Stimulated activated CD4-positive, alpha-beta T cell treated with anti-CD3 and anti-CD28 coated beads, Interleukin-12 subunit alpha, Interleukin-12 subunit beta, amount 100 ng/mL, for 48 hours (primary cell): ENCODE data around the gene SLC35F4.

Source experiments
- DNase-seq, 3 donors: peaks; one replicate each; pipeline ENCODE4 v3.0.0-alpha.2; 2020; ENCODE audit warnings: low read depth in 2 of 3, low spot score in 1 of 3

SLC35F4 gene

GRCh38 chr14:57547131-57547530 is 318.8 kb downstream of the SLC35F4 start:
- DNase-seq, result no peak

- peak in 1 of 3 donors; percentile 20 for DNase-seq
Observed at GRCh38 chr14:57533214-57533613, 332.7 kb downstream of the SLC35F4 start.

- DNase-seq, result no peak
Observed at GRCh38 chr14:57530571-57530970, 335.3 kb downstream of the SLC35F4 start.

- DNase-seq, result no peak
Observed at GRCh38 chr14:57526942-57527341, 338.9 kb downstream of the SLC35F4 start.

DNA sequence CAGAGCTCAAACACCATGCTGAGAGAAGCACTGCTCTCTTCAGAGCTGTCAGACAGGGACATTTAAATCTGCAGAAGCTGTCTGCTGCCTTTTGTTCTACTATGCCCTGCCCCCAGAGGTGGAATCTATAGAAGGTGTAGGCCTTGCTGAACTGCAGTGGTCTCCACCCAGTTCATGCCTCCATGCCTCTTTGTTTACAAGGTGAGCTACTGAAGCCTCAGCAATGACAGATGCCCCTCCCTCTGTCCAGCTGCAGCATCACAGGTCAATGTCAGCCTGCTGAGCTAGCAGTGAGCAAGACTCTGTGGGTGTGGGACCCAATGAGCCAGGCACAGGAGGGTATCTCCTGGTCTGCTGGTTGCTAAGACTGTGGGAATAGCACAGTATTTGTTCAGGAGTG is 346.8 kb downstream of the SLC35F4 start:
- DNase-seq, result no peak
